Activated naive CD4-positive, alpha-beta T cell treated with anti-CD3 and anti-CD28 coated beads, Interleukin-2, amount 50 U/mL, for 24 hours (primary cell): ENCODE results near the gene NCBP2.

ENCODE experiments used
- H3K27ac Mint-ChIP-seq: one replicate; pipeline ENCODE4 v1.8.0; 2021; ENCODE audit warnings: mild to moderate bottlenecking, mixed read lengths
- H3K27me3 Mint-ChIP-seq: one replicate; pipeline ENCODE4 v1.8.0; 2021; ENCODE audit warnings: mixed read lengths
- H3K36me3 Mint-ChIP-seq: one replicate; pipeline ENCODE4 v1.8.0; 2021; ENCODE audit warnings: mixed read lengths
- H3K4me1 Mint-ChIP-seq: one replicate; pipeline ENCODE4 v1.8.0; 2021; ENCODE audit warnings: mixed read lengths
- H3K4me3 Mint-ChIP-seq: one replicate; pipeline ENCODE4 v1.8.0; 2021; ENCODE audit warnings: mild to moderate bottlenecking, mixed read lengths
- H3K9me3 Mint-ChIP-seq: one replicate; pipeline ENCODE4 v1.8.0; 2021; ENCODE audit warnings: mixed read lengths

The NCBP2 gene

GRCh38 chr3:196931157-196931556 lies 11.2 kb downstream of the NCBP2 start:
- no peak overlapping the region for H3K27ac Mint-ChIP-seq
- no peaks in the 10 kb centered on the region for H3K9me3 Mint-ChIP-seq
- no peaks in the 10 kb centered on the region for H3K27me3 Mint-ChIP-seq
- no peak overlapping the region for H3K4me3 Mint-ChIP-seq
- H3K36me3 Mint-ChIP-seq = peaks cover 3% of the 10 kb centered on the region
- H3K4me1 Mint-ChIP-seq = no peaks in the 10 kb centered on the region

GRCh38 chr3:196927571-196928453 lies 14.5 kb downstream of the NCBP2 start:
- Mint-ChIP-seq H3K36me3 (peaks cover 2% of the 10 kb centered on the region), H3K9me3 (no peaks in the 10 kb centered on the region), H3K4me1 (no peaks in the 10 kb centered on the region), H3K27me3 (no peaks in the 10 kb centered on the region), H3K4me3 (no peak overlapping the region), H3K27ac (no peak overlapping the region)

- peaks cover 12% of the 10 kb centered on the region for H3K36me3 Mint-ChIP-seq
- H3K9me3 Mint-ChIP-seq = no peaks in the 10 kb centered on the region
- no peaks in the 10 kb centered on the region for H3K27me3 Mint-ChIP-seq
- no peak overlapping the region for H3K27ac Mint-ChIP-seq
- no peak overlapping the region for H3K4me3 Mint-ChIP-seq
- peaks cover 9% of the 10 kb centered on the region for H3K4me1 Mint-ChIP-seq
Measured at GRCh38 chr3:196920733-196921132, 21.6 kb downstream of the NCBP2 start.

- Mint-ChIP-seq H3K36me3 (peaks cover 21% of the 10 kb centered on the region), H3K4me1 (peaks cover 9% of the 10 kb centered on the region), H3K9me3 (no peaks in the 10 kb centered on the region), H3K27me3 (no peaks in the 10 kb centered on the region), H3K4me3 (no peak overlapping the region), H3K27ac (no peak overlapping the region)
Measured at GRCh38 chr3:196918968-196919367, 23.4 kb downstream of the NCBP2 start.

- Mint-ChIP-seq H3K27ac (no peak overlapping the region), H3K4me1 (peaks cover 9% of the 10 kb centered on the region), H3K36me3 (peaks cover 21% of the 10 kb centered on the region), H3K9me3 (no peaks in the 10 kb centered on the region), H3K4me3 (no peak overlapping the region), H3K27me3 (no peaks in the 10 kb centered on the region)
Measured at GRCh38 chr3:196916995-196917394, 25.3 kb downstream of the NCBP2 start.

- Mint-ChIP-seq H3K9me3 (no peaks in the 10 kb centered on the region), H3K27ac (no peak overlapping the region), H3K36me3 (peaks cover 21% of the 10 kb centered on the region), H3K27me3 (no peaks in the 10 kb centered on the region), H3K4me3 (no peak overlapping the region), H3K4me1 (peaks cover 9% of the 10 kb centered on the region)
Measured at GRCh38 chr3:196916221-196916620, 26.1 kb downstream of the NCBP2 start.

GRCh38 chr3:196915375-196915774 lies 27.0 kb downstream of the NCBP2 start:
- H3K36me3 Mint-ChIP-seq = peaks cover 25% of the 10 kb centered on the region
- H3K9me3 Mint-ChIP-seq = no peaks in the 10 kb centered on the region
- H3K27ac Mint-ChIP-seq = no peak overlapping the region
- H3K27me3 Mint-ChIP-seq = no peaks in the 10 kb centered on the region
- H3K4me1 Mint-ChIP-seq = peaks cover 9% of the 10 kb centered on the region
- H3K4me3 Mint-ChIP-seq = no peak overlapping the region

- Mint-ChIP-seq H3K27me3 (no peaks in the 10 kb centered on the region), H3K4me1 (peaks cover 9% of the 10 kb centered on the region), H3K4me3 (no peak overlapping the region), H3K36me3 (peaks cover 27% of the 10 kb centered on the region), H3K9me3 (no peaks in the 10 kb centered on the region), H3K27ac (no peak overlapping the region)
Measured at GRCh38 chr3:196914866-196915265, 27.5 kb downstream of the NCBP2 start.

- no peaks in the 10 kb centered on the region for H3K27me3 Mint-ChIP-seq
- no peaks in the 10 kb centered on the region for H3K9me3 Mint-ChIP-seq
- H3K4me1 Mint-ChIP-seq = no peaks in the 10 kb centered on the region
- no peak overlapping the region for H3K27ac Mint-ChIP-seq
- H3K4me3 Mint-ChIP-seq = no peak overlapping the region
- peaks cover 36% of the 10 kb centered on the region for H3K36me3 Mint-ChIP-seq
Measured at GRCh38 chr3:196903740-196904139, 38.6 kb downstream of the NCBP2 start.

GRCh38 chr3:196902296-196902695 lies 40.0 kb downstream of the NCBP2 start:
- Mint-ChIP-seq H3K27ac (no peak overlapping the region), H3K27me3 (no peaks in the 10 kb centered on the region), H3K36me3 (peaks cover 29% of the 10 kb centered on the region)

GRCh38 chr3:196901768-196902167 lies 40.6 kb downstream of the NCBP2 start:
- Mint-ChIP-seq H3K36me3 (peaks cover 27% of the 10 kb centered on the region), H3K27me3 (no peaks in the 10 kb centered on the region), H3K4me1 (peaks cover 8% of the 10 kb centered on the region), H3K9me3 (no peaks in the 10 kb centered on the region), H3K4me3 (no peak overlapping the region), H3K27ac (no peak overlapping the region)

More at GRCh38 chr3:196902296-196902695, 40.0 kb downstream of the NCBP2 start:
- no peaks in the 10 kb centered on the region for H3K9me3 Mint-ChIP-seq
- H3K4me3 Mint-ChIP-seq = no peak overlapping the region
- peaks cover 4% of the 10 kb centered on the region for H3K4me1 Mint-ChIP-seq

- Mint-ChIP-seq H3K27me3 (no peaks in the 10 kb centered on the region), H3K36me3 (peaks cover 11% of the 10 kb centered on the region), H3K4me1 (peaks cover 26% of the 10 kb centered on the region), H3K9me3 (no peaks in the 10 kb centered on the region), H3K4me3 (no peak overlapping the region), H3K27ac (no peak overlapping the region)
Measured at GRCh38 chr3:196896229-196896628, 46.1 kb downstream of the NCBP2 start.

- Mint-ChIP-seq H3K9me3 (no peaks in the 10 kb centered on the region), H3K4me3 (no peak overlapping the region), H3K4me1 (peaks cover 40% of the 10 kb centered on the region), H3K27ac (no peak overlapping the region), H3K27me3 (no peaks in the 10 kb centered on the region), H3K36me3 (peaks cover 8% of the 10 kb centered on the region)
Measured at GRCh38 chr3:196894557-196895295, 47.6 kb downstream of the NCBP2 start.

- no peaks in the 10 kb centered on the region for H3K9me3 Mint-ChIP-seq
- no peaks in the 10 kb centered on the region for H3K27me3 Mint-ChIP-seq
- H3K36me3 Mint-ChIP-seq = peaks cover 5% of the 10 kb centered on the region
- peaks cover 50% of the 10 kb centered on the region for H3K4me1 Mint-ChIP-seq
- H3K27ac Mint-ChIP-seq = peak overlapping the region; percentile 41
- no peak overlapping the region for H3K4me3 Mint-ChIP-seq
Measured at GRCh38 chr3:196889844-196890708, 52.3 kb downstream of the NCBP2 start.

- Mint-ChIP-seq H3K4me1 (peaks cover 57% of the 10 kb centered on the region), H3K4me3 (no peak overlapping the region), H3K27ac (no peak overlapping the region), H3K36me3 (peaks cover 4% of the 10 kb centered on the region), H3K9me3 (no peaks in the 10 kb centered on the region), H3K27me3 (no peaks in the 10 kb centered on the region)
Measured at GRCh38 chr3:196886144-196886543, 56.2 kb downstream of the NCBP2 start.
